Measurements from ENCODE around the gene PCDHB16. TPM values are rescaled to one million over a fixed set of nuclear protein-coding genes. Genes with fewer than 3 reads are reported as not detected.
"Not testable (repeated sequence)": the region's sequence is repeated elsewhere in the genome, so short reads cannot be mapped to it uniquely, and the experiment has no call there.

PCDHB16 gene
- total RNA-seq, 1 donor from 2014 or later: 0.13 TPM

- DNase-seq (ENCODE audit: low read depth in 2 of 2): not testable (repeated sequence)
Observed at GRCh38 chr5:141184117-141184855, 2.1 kb downstream of the PCDHB16 start.

DNA sequence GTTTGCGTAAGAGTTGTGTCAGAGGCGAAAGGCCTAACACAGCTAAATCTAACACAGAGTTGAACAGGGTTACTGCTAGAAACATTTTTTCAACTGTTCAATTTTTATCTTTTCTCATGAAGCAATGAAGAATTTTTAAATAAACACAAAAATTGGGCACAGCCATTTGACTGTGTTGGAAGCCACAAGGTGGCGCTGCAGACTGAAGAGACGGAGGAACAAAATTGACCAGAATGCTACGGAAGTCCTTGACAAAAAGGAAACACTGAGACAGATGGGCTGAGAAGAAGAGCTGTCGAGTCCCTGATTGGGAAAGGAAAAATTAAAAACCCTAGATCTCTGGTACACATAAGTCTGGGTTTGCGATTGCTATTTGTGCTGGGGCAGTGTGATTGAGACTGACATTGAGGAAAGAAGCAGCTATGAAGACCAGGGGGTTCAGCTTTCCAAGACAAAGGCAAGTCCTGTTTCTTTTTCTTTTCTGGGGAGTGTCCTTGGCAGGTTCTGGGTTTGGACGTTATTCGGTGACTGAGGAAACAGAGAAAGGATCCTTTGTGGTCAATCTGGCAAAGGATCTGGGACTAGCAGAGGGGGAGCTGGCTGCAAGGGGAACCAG lies 4.8 kb downstream of the PCDHB16 start, which contains the start of gene PCDHB9:
TSS of gene PCDHB9 (plus strand) at position 265 of the 616 bp plus-strand sequence. CDS start at position 423, 158 bp downstream.
- DNase-seq (ENCODE audit: low read depth in 2 of 2): peak in 1 of 2 donors; percentile 7

DNA sequence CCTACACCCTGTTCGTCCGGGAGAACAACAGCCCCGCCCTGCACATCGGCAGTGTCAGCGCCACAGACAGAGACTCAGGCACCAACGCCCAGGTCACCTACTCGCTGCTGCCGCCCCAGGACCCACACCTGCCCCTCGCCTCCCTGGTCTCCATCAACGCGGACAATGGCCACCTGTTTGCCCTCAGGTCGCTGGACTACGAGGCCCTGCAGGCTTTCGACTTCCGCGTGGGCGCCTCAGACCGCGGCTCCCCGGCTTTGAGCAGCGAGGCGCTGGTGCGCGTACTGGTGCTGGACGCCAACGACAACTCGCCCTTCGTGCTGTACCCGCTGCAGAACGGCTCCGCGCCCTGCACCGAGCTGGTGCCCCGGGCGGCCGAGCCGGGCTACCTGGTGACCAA lies 6.5 kb downstream of the PCDHB16 start:
- DNase-seq (ENCODE audit: low read depth in 2 of 2): not testable (repeated sequence)

GRCh38 chr5:141189131-141189530 lies 6.9 kb downstream of the PCDHB16 start:
- not testable (repeated sequence) for DNase-seq (ENCODE audit: low read depth in 2 of 2)

GRCh38 chr5:141192110-141192725 lies 10.0 kb downstream of the PCDHB16 start, which contains the start of gene PCDHB10:
Gene PCDHB10, plus strand, starts transcription at chr5:141192353. Its CDS starts 200 bp downstream, at chr5:141192553.
- DNase-seq (ENCODE audit: low read depth in 2 of 2): peak in 1 of 2 donors; percentile 35

- DNase-seq (ENCODE audit: low read depth in 2 of 2): not testable (repeated sequence)
Observed at GRCh38 chr5:141194332-141194731, 12.1 kb downstream of the PCDHB16 start.

DNA sequence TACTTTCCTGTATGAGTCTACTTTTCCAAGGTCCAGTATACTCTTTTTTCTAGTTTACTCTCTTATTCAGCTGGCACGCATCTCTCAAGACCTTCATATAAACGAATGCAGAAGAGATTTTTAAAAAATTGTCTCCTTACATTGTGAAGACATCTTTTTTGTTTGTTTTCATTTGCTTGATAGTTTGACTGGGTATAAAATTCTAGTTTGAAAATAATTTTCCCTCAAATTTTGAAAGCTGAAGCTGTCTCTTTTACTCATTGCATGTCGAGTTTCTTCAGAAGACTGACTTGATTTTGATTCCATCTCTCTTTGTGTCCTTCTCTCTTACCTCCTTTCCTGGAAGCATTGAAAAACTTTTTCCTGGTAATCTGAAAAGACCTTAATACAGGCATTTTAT lies 14.2 kb downstream of the PCDHB16 start:
- DNase-seq (ENCODE audit: low read depth in 2 of 2): no peak

GRCh38 chr5:141199359-141200235 lies 17.4 kb downstream of the PCDHB16 start, which contains the start of gene PCDHB11:
Gene PCDHB11, plus strand, starts transcription at chr5:141199627. Its CDS starts 148 bp downstream, at chr5:141199775.
- DNase-seq (ENCODE audit: low read depth in 2 of 2): peak in 1 of 2 donors; percentile 5

DNA sequence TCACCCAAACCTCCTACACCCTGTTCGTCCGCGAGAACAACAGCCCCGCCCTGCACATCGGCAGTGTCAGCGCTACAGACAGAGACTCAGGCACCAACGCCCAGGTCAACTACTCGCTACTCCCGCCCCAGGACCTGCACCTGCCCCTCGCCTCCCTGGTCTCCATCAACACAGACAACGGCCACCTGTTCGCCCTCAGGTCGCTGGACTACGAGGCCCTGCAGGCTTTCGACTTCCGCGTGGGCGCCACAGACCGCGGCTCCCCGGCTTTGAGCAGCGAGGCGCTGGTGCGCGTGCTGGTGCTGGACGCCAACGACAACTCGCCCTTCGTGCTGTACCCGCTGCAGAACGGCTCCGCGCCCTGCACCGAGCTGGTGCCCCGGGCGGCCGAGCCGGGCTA lies 18.9 kb downstream of the PCDHB16 start:
- not testable (repeated sequence) for DNase-seq (ENCODE audit: low read depth in 2 of 2)

DNA sequence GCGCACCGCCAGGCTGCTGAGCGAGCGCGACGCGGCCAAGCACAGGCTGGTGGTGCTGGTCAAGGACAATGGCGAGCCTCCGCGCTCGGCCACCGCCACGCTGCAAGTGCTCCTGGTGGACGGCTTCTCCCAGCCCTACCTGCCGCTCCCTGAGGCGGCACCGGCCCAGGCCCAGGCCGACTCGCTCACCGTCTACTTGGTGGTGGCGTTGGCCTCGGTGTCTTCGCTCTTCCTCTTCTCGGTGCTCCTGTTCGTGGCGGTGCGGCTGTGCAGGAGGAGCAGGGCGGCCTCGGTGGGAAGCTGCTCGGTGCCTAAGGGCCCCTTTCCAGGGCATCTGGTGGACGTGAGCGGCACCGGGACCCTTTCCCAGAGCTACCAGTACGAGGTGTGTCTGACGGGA lies 19.5 kb downstream of the PCDHB16 start:
- not testable (repeated sequence) for DNase-seq (ENCODE audit: low read depth in 2 of 2)

GRCh38 chr5:141208478-141208877 lies 26.3 kb downstream of the PCDHB16 start, which contains the start of gene PCDHB12:
Gene PCDHB12, plus strand, starts transcription at chr5:141208719. Its CDS starts 189 bp downstream, at chr5:141208908.
- DNase-seq (ENCODE audit: low read depth in 2 of 2): peak in 1 of 2 donors; percentile 27

DNA sequence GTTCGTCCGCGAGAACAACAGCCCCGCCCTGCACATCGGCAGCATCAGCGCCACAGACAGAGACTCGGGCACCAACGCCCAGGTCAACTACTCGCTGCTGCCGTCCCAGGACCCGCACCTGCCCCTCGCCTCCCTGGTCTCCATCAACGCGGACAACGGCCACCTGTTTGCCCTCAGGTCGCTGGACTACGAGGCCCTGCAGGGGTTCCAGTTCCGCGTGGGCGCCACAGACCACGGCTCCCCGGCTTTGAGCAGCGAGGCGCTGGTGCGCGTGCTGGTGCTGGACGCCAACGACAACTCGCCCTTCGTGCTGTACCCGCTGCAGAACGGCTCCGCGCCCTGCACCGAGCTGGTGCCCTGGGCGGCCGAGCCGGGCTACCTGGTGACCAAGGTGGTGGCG lies 28.1 kb downstream of the PCDHB16 start:
- not testable (repeated sequence) for DNase-seq (ENCODE audit: low read depth in 2 of 2)

DNA sequence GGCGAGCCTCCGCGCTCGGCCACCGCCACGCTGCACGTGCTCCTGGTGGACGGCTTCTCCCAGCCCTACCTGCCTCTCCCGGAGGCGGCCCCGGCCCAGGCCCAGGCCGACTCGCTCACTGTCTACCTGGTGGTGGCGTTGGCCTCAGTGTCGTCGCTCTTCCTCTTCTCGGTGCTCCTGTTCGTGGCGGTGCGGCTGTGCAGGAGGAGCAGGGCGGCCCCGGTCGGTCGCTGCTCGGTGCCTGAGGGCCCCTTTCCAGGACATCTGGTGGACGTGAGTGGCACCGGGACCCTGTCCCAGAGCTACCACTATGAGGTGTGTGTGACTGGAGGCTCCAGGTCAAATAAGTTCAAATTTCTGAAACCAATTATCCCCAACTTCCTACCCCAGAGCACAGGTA lies 28.7 kb downstream of the PCDHB16 start:
- DNase-seq (ENCODE audit: low read depth in 2 of 2): not testable (repeated sequence)

GRCh38 chr5:141213656-141214339 lies 31.6 kb downstream of the PCDHB16 start, which contains the start of gene PCDHB13:
Gene PCDHB13, plus strand, starts transcription at chr5:141213919. Its CDS starts 205 bp downstream, at chr5:141214124.
- DNase-seq (ENCODE audit: low read depth in 2 of 2): peak; percentile 57 to 73

DNA sequence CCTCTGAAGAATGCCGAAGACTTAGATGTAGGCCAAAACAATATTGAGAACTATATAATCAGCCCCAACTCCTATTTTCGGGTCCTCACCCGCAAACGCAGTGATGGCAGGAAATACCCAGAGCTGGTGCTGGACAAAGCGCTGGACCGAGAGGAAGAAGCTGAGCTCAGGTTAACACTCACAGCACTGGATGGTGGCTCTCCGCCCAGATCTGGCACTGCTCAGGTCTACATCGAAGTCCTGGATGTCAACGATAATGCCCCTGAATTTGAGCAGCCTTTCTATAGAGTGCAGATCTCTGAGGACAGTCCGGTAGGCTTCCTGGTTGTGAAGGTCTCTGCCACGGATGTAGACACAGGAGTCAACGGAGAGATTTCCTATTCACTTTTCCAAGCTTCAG lies 32.4 kb downstream of the PCDHB16 start:
- not testable (repeated sequence) for DNase-seq (ENCODE audit: low read depth in 2 of 2)

DNA sequence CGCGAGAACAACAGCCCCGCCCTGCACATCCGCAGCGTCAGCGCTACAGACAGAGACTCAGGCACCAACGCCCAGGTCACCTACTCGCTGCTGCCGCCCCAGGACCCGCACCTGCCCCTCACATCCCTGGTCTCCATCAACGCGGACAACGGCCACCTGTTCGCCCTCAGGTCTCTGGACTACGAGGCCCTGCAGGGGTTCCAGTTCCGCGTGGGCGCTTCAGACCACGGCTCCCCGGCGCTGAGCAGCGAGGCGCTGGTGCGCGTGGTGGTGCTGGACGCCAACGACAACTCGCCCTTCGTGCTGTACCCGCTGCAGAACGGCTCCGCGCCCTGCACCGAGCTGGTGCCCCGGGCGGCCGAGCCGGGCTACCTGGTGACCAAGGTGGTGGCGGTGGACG lies 33.3 kb downstream of the PCDHB16 start:
- not testable (repeated sequence) for DNase-seq (ENCODE audit: low read depth in 2 of 2)

GRCh38 chr5:141216035-141216434 lies 33.8 kb downstream of the PCDHB16 start:
- DNase-seq (ENCODE audit: low read depth in 2 of 2): not testable (repeated sequence)

DNA sequence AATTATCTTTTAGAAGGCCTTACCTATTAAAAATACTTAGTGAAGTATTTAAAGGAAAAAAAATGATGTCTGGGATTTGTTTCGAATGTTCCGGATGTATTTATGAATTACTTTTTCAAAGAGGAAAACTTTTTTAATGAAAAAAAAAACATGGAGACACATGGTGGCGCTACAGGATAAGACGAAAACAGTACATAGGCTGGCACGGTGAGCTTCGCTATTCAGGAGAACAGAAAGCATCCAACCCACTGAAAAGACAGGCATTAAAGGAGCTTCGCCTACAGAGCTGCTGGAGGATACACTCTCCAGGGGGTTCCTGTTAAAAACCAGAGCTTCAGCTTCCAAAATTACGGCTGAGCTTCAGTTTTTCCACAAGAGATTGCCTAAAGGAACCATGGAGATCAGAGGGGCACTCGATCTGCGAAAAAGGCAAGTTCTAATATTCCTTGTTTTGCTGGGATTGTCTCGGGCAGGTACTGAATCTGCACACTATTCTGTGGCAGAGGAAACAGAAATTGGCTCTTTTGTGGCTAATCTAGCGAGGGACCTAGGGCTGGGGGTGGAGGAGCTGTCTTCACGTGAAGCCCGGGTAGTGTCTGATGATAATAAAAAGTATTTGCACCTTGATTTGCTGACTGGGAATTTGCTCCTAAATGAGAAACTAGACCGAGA lies 41.1 kb downstream of the PCDHB16 start, which contains the start of gene PCDHB14:
TSS of gene PCDHB14 (plus strand) at position 232 of the 672 bp plus-strand sequence. CDS start at position 395, 163 bp downstream.
- DNase-seq (ENCODE audit: low read depth in 2 of 2): peak; percentile 15 to 46

GRCh38 chr5:141224844-141225243 lies 42.7 kb downstream of the PCDHB16 start:
- not testable (repeated sequence) for DNase-seq (ENCODE audit: low read depth in 2 of 2)
